SK-N-SH (cell line): Measurements from ENCODE around the gene TSC22D1. TPM values are rescaled to one million over a fixed set of nuclear protein-coding genes. Genes with fewer than 3 reads are reported as not detected.

ENCODE experiments used
- CTCF ChIA-PET: fragments of 300-600, 350-600 bp; formaldehyde crosslinking; extraction: SDS; loops from one replicate; lab custom pipeline; 2021; lab: Yijun Ruan, JAX
- POLR2A ChIA-PET: fragments of 350-600 bp; sonication (Branson Sonifier 250); formaldehyde crosslinking; extraction: SDS; loops from one replicate; lab custom pipeline; 2020; ENCODE audit warnings: antibody characterized with exemption, inconsistent platforms; lab: Yijun Ruan, JAX
- DNase-seq: peaks from one replicate; pipeline ENCODE4 v3.0.0; 2012
- H2AFZ ChIP-seq: fragments of 200-600 bp; sonication (generic); 2 replicates; pipeline ENCODE4 v1.8.1; 2016; ENCODE audit warnings: antibody characterized with exemption, mild to moderate bottlenecking, low read depth
- H3F3A ChIP-seq: fragments of 200-600 bp; sonication (generic); replicated peaks from 2 replicates; pipeline ENCODE3; 2016; ENCODE audit warnings: antibody characterized with exemption, mild to moderate bottlenecking; ENCODE audit not compliant: insufficient read depth
- H3K27ac ChIP-seq, 2 experiments: fragments of 200-500 bp in 1 of 2; fragments of 200-600 bp in 1 of 2; sonication (Bioruptor generic) in 1 of 2; sonication (generic), shearing (Covaris generic) in 1 of 2; 2 replicates each; pipeline versions ENCODE4 v1.5.1 to v1.6.1; 2014 to 2016; ENCODE audit warnings: low read depth in 2 of 2, inconsistent platforms in 1 of 2, low read length in 1 of 2, mild to moderate bottlenecking in 1 of 2, mixed read lengths in 1 of 2
- H3K27me3 ChIP-seq: fragments of 200-600 bp; sonication (generic), shearing (Covaris generic); 2 replicates; pipeline ENCODE4 v1.6.1; 2016; ENCODE audit warnings: mixed run types; ENCODE audit not compliant: insufficient read depth
- H3K36me3 ChIP-seq, 2 experiments: fragments of 200-500 bp in 1 of 2; fragments of 200-600 bp in 1 of 2; sonication (Bioruptor generic) in 1 of 2; sonication (generic) in 1 of 2; replicated peaks in 1 of 2; 2 replicates each; pipeline versions ENCODE3 to v1.5.1; 2014 to 2016; ENCODE audit warnings: low read length in 1 of 2, mild to moderate bottlenecking in 1 of 2; ENCODE audit not compliant: insufficient read depth in 2 of 2, control insufficient read depth in 1 of 2
- H3K4me1 ChIP-seq, 2 experiments: fragments of 200-500 bp in 1 of 2; fragments of 200-600 bp in 1 of 2; sonication (Bioruptor generic) in 1 of 2; sonication (generic), shearing (Covaris generic) in 1 of 2; 2 replicates each; pipeline versions ENCODE4 v1.5.1 to v1.6.1; 2014 to 2016; ENCODE audit warnings: low read depth in 1 of 2, low read length in 1 of 2, mixed run types in 1 of 2; ENCODE audit not compliant: insufficient read depth in 2 of 2, control insufficient read depth in 1 of 2
- H3K4me2 ChIP-seq: fragments of 200-600 bp; sonication (generic), shearing (Covaris generic); 2 replicates; pipeline ENCODE4 v1.6.1; 2017; ENCODE audit warnings: mixed run types
- H3K4me3 ChIP-seq, 2 experiments: fragments of 200-500 bp in 1 of 2; fragments of 200-600 bp in 1 of 2; sonication (Bioruptor generic) in 1 of 2; sonication (generic), shearing (Covaris generic) in 1 of 2; 2 replicates each; pipeline versions ENCODE4 v1.5.1 to v1.8.1; 2014 to 2016; ENCODE audit warnings: low read depth in 2 of 2, inconsistent platforms in 1 of 2, low read length in 1 of 2, mild to moderate bottlenecking in 1 of 2, mixed read lengths in 1 of 2, moderate library complexity in 1 of 2
- H3K79me2 ChIP-seq: fragments of 200-600 bp; sonication (generic); 2 replicates; pipeline ENCODE4 v1.8.1; 2017; ENCODE audit warnings: mild to moderate bottlenecking; ENCODE audit not compliant: insufficient read depth
- H3K9ac ChIP-seq: fragments of 200-600 bp; sonication (generic); 2 replicates; pipeline ENCODE4 v1.6.1; 2017; ENCODE audit warnings: mixed run types
- H3K9me2 ChIP-seq: fragments of 200-600 bp; sonication (generic); 2 replicates; pipeline ENCODE4 v1.6.1; 2017; ENCODE audit warnings: mixed run types
- H3K9me3 ChIP-seq: fragments of 200-600 bp; sonication (generic); 2 replicates; pipeline ENCODE4 v1.6.1; 2017; ENCODE audit warnings: mixed run types, mild to moderate bottlenecking, moderate library complexity
- H4K20me1 ChIP-seq: fragments of 200-600 bp; sonication (generic); 2 replicates; pipeline ENCODE4 v1.6.1; 2017; ENCODE audit warnings: mild to moderate bottlenecking, mixed run types; ENCODE audit not compliant: insufficient read depth
- ELF1 ChIP-seq: IDR thresholded peaks from 2 replicates; pipeline ENCODE4 v1.4.0; 2012
- EP300 ChIP-seq, 2 experiments: IDR thresholded peaks; 2 replicates each; pipeline versions ENCODE4 v1.4.0 to v1.6.1; 2012; ENCODE audit warnings: borderline replicate concordance in 1 of 2, low read depth in 1 of 2, low read length in 1 of 2
- FOSL2 ChIP-seq: IDR thresholded peaks from 2 replicates; pipeline ENCODE4 v1.4.0; 2012; ENCODE audit warnings: low read depth, mild to moderate bottlenecking, moderate library complexity, borderline replicate concordance
- FOXJ3 ChIP-seq: sonication (generic); formaldehyde crosslinking; IDR thresholded peaks from 2 replicates; pipeline ENCODE4 v1.5.1; 2020; ENCODE audit warnings: mild to moderate bottlenecking, missing genetic modification reagents
- FOXM1 ChIP-seq: IDR thresholded peaks from 2 replicates; pipeline ENCODE4 v1.4.0; 2012; ENCODE audit warnings: low read depth, mild to moderate bottlenecking
- GABPA ChIP-seq: IDR thresholded peaks from 2 replicates; pipeline ENCODE4 v1.4.0; 2012; ENCODE audit warnings: low read depth, mild to moderate bottlenecking
- IRF3 ChIP-seq: fragments of 150-350 bp; IDR thresholded peaks from 2 replicates; pipeline ENCODE4 v1.6.1; 2016; ENCODE audit warnings: mild to moderate bottlenecking, low read depth, low read length
- MEF2A ChIP-seq: IDR thresholded peaks from 2 replicates; pipeline ENCODE4 v1.4.0; 2012; ENCODE audit warnings: low read depth, borderline replicate concordance
- PBX3 ChIP-seq: IDR thresholded peaks from 2 replicates; pipeline ENCODE4; 2012
- POLR2AphosphoS5 ChIP-seq: IDR thresholded peaks from 2 replicates; pipeline ENCODE4 v1.6.1; 2012; ENCODE audit warnings: low read depth, low read length
- REST ChIP-seq: IDR thresholded peaks from 2 replicates; pipeline ENCODE4 v1.6.1; 2012; ENCODE audit warnings: mild to moderate bottlenecking, low read depth, low read length, moderate library complexity
- RFX5 ChIP-seq: IDR thresholded peaks from 2 replicates; pipeline ENCODE4 v1.6.1; 2012; ENCODE audit warnings: mild to moderate bottlenecking, improper control_type of control experiment, low read length
- RXRA ChIP-seq: IDR thresholded peaks from 2 replicates; pipeline ENCODE4 v1.4.0; 2012; ENCODE audit warnings: low read depth, mild to moderate bottlenecking, borderline replicate concordance
- TCF12 ChIP-seq: IDR thresholded peaks from 2 replicates; pipeline ENCODE4 v1.4.0; 2012
- USF1 ChIP-seq: IDR thresholded peaks from 2 replicates; pipeline ENCODE4 v1.4.0; 2012; ENCODE audit warnings: low read depth, borderline replicate concordance
- USF2 ChIP-seq: fragments of 150-350 bp; IDR thresholded peaks from 2 replicates; pipeline ENCODE4 v1.6.1; 2017; ENCODE audit warnings: antibody characterized with exemption, low read length, low read depth, borderline replicate concordance
- YY1 ChIP-seq: IDR thresholded peaks from 2 replicates; pipeline ENCODE4 v1.4.0; 2012; ENCODE audit warnings: low read depth, mild to moderate bottlenecking
- WGBS: methylation state at CpG from one replicate; pipeline ENCODE4 v1.1.6; 2017; ENCODE audit warnings: low lambda C conversion rate; 5-methylcytosine and 5-hydroxymethylcytosine counted together
- polyA plus RNA-seq, 3 experiments: library from polyadenylated mRNA; depleted of rRNA; stranded (reverse); fragments of >200 nt; gene quantifications; 2 replicates each; pipeline ENCODE4 v1.2.3, GENCODE V29; 2012

The TSC22D1 gene
- polyA plus RNA-seq, 1 of the 3 experiments (the other 2 are of a cell fraction): 137 TPM

- H3K9me3 ChIP-seq: no peaks in the 10 kb centered on the region
- no peak overlapping the region for H2AFZ ChIP-seq
- H3K9me2 ChIP-seq: no peaks in the 10 kb centered on the region
- WGBS: 94% methylated on average over 3 of the region's 3 CpGs
- peaks cover 18 to 21% of the 10 kb centered on the region in 2 experiments for H3K36me3 ChIP-seq
- CTCF ChIA-PET: interaction anchor here (1.5 kb wide), 1 partner anchor 7 kb away, joined by 3 read pairs; no protein-coding TSS in a partner anchor
- no peak for DNase-seq
- no peak overlapping the region for H3K4me2 ChIP-seq
- H3K4me1 ChIP-seq: peaks cover 0 to 4% of the 10 kb centered on the region in 2 experiments; a peak in 2 of 4 replicates
- no peak overlapping the region for H3K27ac ChIP-seq
- H3K9ac ChIP-seq: no peak overlapping the region
- TF ChIP-seq USF2 (no peak), MEF2A (no peak), RFX5 (no peak), REST (no peak), FOXM1 (no peak), TCF12 (no peak), YY1 (no peak), FOSL2 (no peak), FOXJ3 (CRISPR knock-in tag) (no peak), IRF3 (no peak), USF1 (no peak), RXRA (no peak), ELF1 (no peak), EP300 (IDR thresholded peaks at IDR 0.05; ENCODE audit: borderline replicate concordance in 1 of 2, low read depth in 1 of 2, low read length in 1 of 2) (no peak), GABPA (no peak), PBX3 (no peak), POLR2AphosphoS5 (no peak)
- H3F3A ChIP-seq: peaks cover 14% of the 10 kb centered on the region
- H3K79me2 ChIP-seq: peaks cover 90% of the 10 kb centered on the region
- H3K4me3 ChIP-seq: no peak overlapping the region
- POLR2A ChIA-PET: interaction anchor here (0.6 kb wide), 1 partner anchor 85 kb away, joined by 3 read pairs; no protein-coding TSS in a partner anchor
- no peaks in the 10 kb centered on the region for H3K27me3 ChIP-seq
- H4K20me1 ChIP-seq: peaks cover 39% of the 10 kb centered on the region; the same call in 1 of the 2 replicates
These were observed 32.8 kb downstream of the TSC22D1 start for GRCh38 chr13:44543369-44543768.
